ENCODE results near the gene HDHD5.

The HDHD5 gene

GRCh38 chr22:17131686-17132085 lies 27.4 kb downstream of the HDHD5 start:
- H3K18ac ChIP-seq (ENCODE audit: low read length), result peak overlapping the region; percentile 28
- H3K14ac ChIP-seq (ENCODE audit: low read length), result no peak overlapping the region
- no peak overlapping the region for H3K9ac ChIP-seq (ENCODE audit: low read depth, low read length, poor library complexity)
- no peak overlapping the region for H2BK5ac ChIP-seq (ENCODE audit: low read length)
- H3K36me3 ChIP-seq (replicated peaks in 1 of 2; ENCODE audit: control insufficient read depth in 2 of 2, insufficient read depth in 2 of 2, low read length in 2 of 2), result peaks cover 5 to 13% of the 10 kb centered on the region in 2 donors
- H3K27ac ChIP-seq (replicated peaks; ENCODE audit: low read length), result no peak overlapping the region
- H2AFZ ChIP-seq (ENCODE audit: low read length), result no peak overlapping the region
- no peak for DNase-seq (ENCODE audit: low spot score)
- no peak overlapping the region for H2BK120ac ChIP-seq (ENCODE audit: low read depth, low read length)
- no peak overlapping the region for H3K4me2 ChIP-seq (ENCODE audit: insufficient read depth, low read length, poor library complexity, severe bottlenecking)
- H3K27me3 ChIP-seq (ENCODE audit: control insufficient read depth in 3 of 3, insufficient read depth in 3 of 3, low read depth in 1 of 3, low read length in 3 of 3), result no peaks in the 10 kb centered on the region
- no peaks in the 10 kb centered on the region for H3K79me1 ChIP-seq (ENCODE audit: low read depth, low read length)
- no peak overlapping the region for H3K4ac ChIP-seq (ENCODE audit: low read length)
- H3K9me3 ChIP-seq (replicated peaks in 1 of 2; ENCODE audit: control insufficient read depth in 2 of 2, insufficient read depth in 1 of 2, low read depth in 1 of 2, low read length in 2 of 2), result peaks cover 0 to 2% of the 10 kb centered on the region in 2 donors
- no peak overlapping the region for H2BK12ac ChIP-seq (ENCODE audit: low read length)
- H4K91ac ChIP-seq (ENCODE audit: low read depth, low read length, poor library complexity), result no peak overlapping the region
- H2BK15ac ChIP-seq (ENCODE audit: low read length), result no peak overlapping the region
- peak overlapping the region; percentile 83 for H2AK5ac ChIP-seq (ENCODE audit: low read depth, low read length)
- no peak overlapping the region for H3K4me3 ChIP-seq (ENCODE audit: low read length in 2 of 2)
- peaks cover 2 to 5% of the 10 kb centered on the region in 2 donors for H3K4me1 ChIP-seq (ENCODE audit: control insufficient read depth in 2 of 2, insufficient read depth in 1 of 2, low read depth in 1 of 2, low read length in 2 of 2)
- H4K8ac ChIP-seq (ENCODE audit: low read depth, low read length), result no peak overlapping the region
- no CpG with 5 or more reads among the region's 5 CpGs for WGBS, 2 donors (ENCODE audit: extremely low coverage in 2 of 2, insufficient read length in 2 of 2, insufficient replicate concordance in 1 of 2)
- no peak overlapping the region for H3K23ac ChIP-seq (ENCODE audit: low read depth, low read length, poor library complexity)

GRCh38 chr22:17130199-17130598 lies 28.9 kb downstream of the HDHD5 start:
- Histone ChIP-seq H3K4me3 (ENCODE audit: low read length in 2 of 2) (no peak overlapping the region), H3K18ac (ENCODE audit: low read length) (no peak overlapping the region), H3K79me1 (ENCODE audit: low read depth, low read length) (no peaks in the 10 kb centered on the region), H4K91ac (ENCODE audit: low read depth, low read length, poor library complexity) (no peak overlapping the region), H2BK15ac (ENCODE audit: low read length) (no peak overlapping the region), H2BK12ac (ENCODE audit: low read length) (no peak overlapping the region), H3K9me3 (replicated peaks in 1 of 2; ENCODE audit: control insufficient read depth in 2 of 2, insufficient read depth in 1 of 2, low read depth in 1 of 2, low read length in 2 of 2) (peaks cover 0 to 2% of the 10 kb centered on the region in 2 donors), H3K36me3 (replicated peaks in 1 of 2; ENCODE audit: control insufficient read depth in 2 of 2, insufficient read depth in 2 of 2, low read length in 2 of 2) (peaks cover 4 to 9% of the 10 kb centered on the region in 2 donors), H2AFZ (ENCODE audit: low read length) (no peak overlapping the region), H3K14ac (ENCODE audit: low read length) (no peak overlapping the region), H3K4me2 (ENCODE audit: insufficient read depth, low read length, poor library complexity, severe bottlenecking) (no peak overlapping the region), H3K27me3 (ENCODE audit: control insufficient read depth in 3 of 3, insufficient read depth in 3 of 3, low read depth in 1 of 3, low read length in 3 of 3) (no peaks in the 10 kb centered on the region), H2AK5ac (ENCODE audit: low read depth, low read length) (no peak overlapping the region), H4K8ac (ENCODE audit: low read depth, low read length) (no peak overlapping the region), H2BK5ac (ENCODE audit: low read length) (no peak overlapping the region), H3K4ac (ENCODE audit: low read length) (no peak overlapping the region), H3K4me1 (ENCODE audit: control insufficient read depth in 2 of 2, insufficient read depth in 1 of 2, low read depth in 1 of 2, low read length in 2 of 2) (peaks cover 0 to 5% of the 10 kb centered on the region in 2 donors), H3K9ac (ENCODE audit: low read depth, low read length, poor library complexity) (no peak overlapping the region), H3K23ac (ENCODE audit: low read depth, low read length, poor library complexity) (no peak overlapping the region), H2BK120ac (ENCODE audit: low read depth, low read length) (no peak overlapping the region), H3K27ac (replicated peaks; ENCODE audit: low read length) (no peak overlapping the region)
- DNase-seq (ENCODE audit: low spot score), result no peak
- no CpG with 5 or more reads among the region's 1 CpG for WGBS, 2 donors (ENCODE audit: extremely low coverage in 2 of 2, insufficient read length in 2 of 2, insufficient replicate concordance in 1 of 2)

GRCh38 chr22:17121233-17122195 lies 37.6 kb downstream of the HDHD5 start, which contains the start of gene TMEM121B:
Gene TMEM121B, minus strand, starts transcription at chr22:17121360. Its CDS starts 233 bp downstream, at chr22:17121127.
- peaks cover 0 to 6% (median 0%) of the 10 kb centered on the region in 3 experiments for H3K27me3 ChIP-seq (ENCODE audit: control insufficient read depth in 3 of 3, insufficient read depth in 3 of 3, low read depth in 1 of 3, low read length in 3 of 3)
- peak within 1 kb of the TSS; percentile 81 for H3K18ac ChIP-seq (ENCODE audit: low read length)
- H3K23ac ChIP-seq (ENCODE audit: low read depth, low read length, poor library complexity), result peak within 1 kb of the TSS; percentile 92
- no peak within 1 kb of the TSS for H2BK5ac ChIP-seq (ENCODE audit: low read length)
- peak within 1 kb of the TSS; percentile 97 for H3K14ac ChIP-seq (ENCODE audit: low read length)
- WGBS, 2 donors (ENCODE audit: extremely low coverage in 2 of 2, insufficient read length in 2 of 2, insufficient replicate concordance in 1 of 2), result no CpG with 5 or more reads among the region's 69 CpGs
- peak within 1 kb of the TSS; percentile 96 for H2AFZ ChIP-seq (ENCODE audit: low read length)
- H3K79me1 ChIP-seq (ENCODE audit: low read depth, low read length), result peaks cover 4% of the 10 kb centered on the region
- H4K91ac ChIP-seq (ENCODE audit: low read depth, low read length, poor library complexity), result peak within 1 kb of the TSS; percentile 9
- no peaks in the 10 kb centered on the region for H3K9me3 ChIP-seq (replicated peaks in 1 of 2; ENCODE audit: control insufficient read depth in 2 of 2, insufficient read depth in 1 of 2, low read depth in 1 of 2, low read length in 2 of 2)
- H4K8ac ChIP-seq (ENCODE audit: low read depth, low read length), result no peak within 1 kb of the TSS
- no peak within 1 kb of the TSS for H2BK12ac ChIP-seq (ENCODE audit: low read length)
- H2BK15ac ChIP-seq (ENCODE audit: low read length), result peak within 1 kb of the TSS; percentile 3
- H3K27ac ChIP-seq (replicated peaks; ENCODE audit: low read length), result peak within 1 kb of the TSS; percentile 57
- H3K36me3 ChIP-seq (replicated peaks in 1 of 2; ENCODE audit: control insufficient read depth in 2 of 2, insufficient read depth in 2 of 2, low read length in 2 of 2), result peaks cover 0 to 7% of the 10 kb centered on the region in 2 donors
- H3K4ac ChIP-seq (ENCODE audit: low read length), result no peak within 1 kb of the TSS
- H3K4me1 ChIP-seq (ENCODE audit: control insufficient read depth in 2 of 2, insufficient read depth in 1 of 2, low read depth in 1 of 2, low read length in 2 of 2), result peaks cover 20 to 21% of the 10 kb centered on the region in 2 donors
- no peak within 1 kb of the TSS for H2AK5ac ChIP-seq (ENCODE audit: low read depth, low read length)
- DNase-seq (ENCODE audit: low spot score), result peak; percentile 85
- no peak within 1 kb of the TSS for H2BK120ac ChIP-seq (ENCODE audit: low read depth, low read length)
- peak within 1 kb of the TSS; percentile 93 for H3K9ac ChIP-seq (ENCODE audit: low read depth, low read length, poor library complexity)
- peak within 1 kb of the TSS; percentile 56 to 81 for H3K4me3 ChIP-seq (ENCODE audit: low read length in 2 of 2)
- H3K4me2 ChIP-seq (ENCODE audit: insufficient read depth, low read length, poor library complexity, severe bottlenecking), result peak within 1 kb of the TSS; percentile 97

GRCh38 chr22:17120711-17121232 lies 38.3 kb downstream of the HDHD5 start:
- Histone ChIP-seq H3K4ac (ENCODE audit: low read length) (no peak overlapping the region), H3K4me2 (ENCODE audit: insufficient read depth, low read length, poor library complexity, severe bottlenecking) (peak overlapping the region; percentile 97), H3K23ac (ENCODE audit: low read depth, low read length, poor library complexity) (peak overlapping the region; percentile 47), H4K8ac (ENCODE audit: low read depth, low read length) (no peak overlapping the region), H2BK15ac (ENCODE audit: low read length) (no peak overlapping the region), H3K79me1 (ENCODE audit: low read depth, low read length) (peaks cover 4% of the 10 kb centered on the region), H2AFZ (ENCODE audit: low read length) (peak overlapping the region; percentile 96), H3K27me3 (ENCODE audit: control insufficient read depth in 3 of 3, insufficient read depth in 3 of 3, low read depth in 1 of 3, low read length in 3 of 3) (peaks cover 0 to 6% (median 0%) of the 10 kb centered on the region in 3 experiments), H2BK120ac (ENCODE audit: low read depth, low read length) (no peak overlapping the region), H4K91ac (ENCODE audit: low read depth, low read length, poor library complexity) (no peak overlapping the region), H3K9ac (ENCODE audit: low read depth, low read length, poor library complexity) (peak overlapping the region; percentile 93), H2AK5ac (ENCODE audit: low read depth, low read length) (no peak overlapping the region), H3K36me3 (replicated peaks in 1 of 2; ENCODE audit: control insufficient read depth in 2 of 2, insufficient read depth in 2 of 2, low read length in 2 of 2) (peaks cover 0 to 7% of the 10 kb centered on the region in 2 donors), H3K18ac (ENCODE audit: low read length) (peak overlapping the region; percentile 81), H3K9me3 (replicated peaks in 1 of 2; ENCODE audit: control insufficient read depth in 2 of 2, insufficient read depth in 1 of 2, low read depth in 1 of 2, low read length in 2 of 2) (no peaks in the 10 kb centered on the region), H3K4me1 (ENCODE audit: control insufficient read depth in 2 of 2, insufficient read depth in 1 of 2, low read depth in 1 of 2, low read length in 2 of 2) (peaks cover 21% of the 10 kb centered on the region in 2 donors), H2BK12ac (ENCODE audit: low read length) (no peak overlapping the region), H3K14ac (ENCODE audit: low read length) (no peak overlapping the region), H2BK5ac (ENCODE audit: low read length) (no peak overlapping the region), H3K4me3 (ENCODE audit: low read length in 2 of 2) (peak overlapping the region; percentile 56 to 80), H3K27ac (replicated peaks; ENCODE audit: low read length) (no peak overlapping the region)
- DNase-seq (ENCODE audit: low spot score), result peak; percentile 59
- no CpG with 5 or more reads among the region's 70 CpGs for WGBS, 2 donors (ENCODE audit: extremely low coverage in 2 of 2, insufficient read length in 2 of 2, insufficient replicate concordance in 1 of 2)

Data from neuronal stem cell (in vitro differentiated cells).